Memory B cell (primary cell): Measurements from ENCODE around the gene SLC7A14.
"Not testable (repeated sequence)": the region's sequence is repeated elsewhere in the genome, so short reads cannot be mapped to it uniquely, and the experiment has no call there.

Source experiments
- ATAC-seq: fragments of 150-1000 bp; cut with Tn5 transposase; 2 replicates; pipeline ENCODE4 v1.10.0; 2021; ENCODE audit warnings: low read depth, mild to moderate bottlenecking, moderate library complexity
- DNase-seq, 2 donors: peaks; one replicate each; pipeline ENCODE4 v3.0.0; 2022; ENCODE audit warnings: low spot score in 2 of 2
- H3K27ac Mint-ChIP-seq: one replicate; pipeline ENCODE4 v1.8.0; 2022; ENCODE audit warnings: mild to moderate bottlenecking, moderate library complexity, mixed read lengths
- H3K27me3 Mint-ChIP-seq: one replicate; pipeline ENCODE4 v1.8.0; 2022; ENCODE audit warnings: mixed read lengths
- H3K36me3 Mint-ChIP-seq: one replicate; pipeline ENCODE4 v1.8.0; 2022; ENCODE audit warnings: mild to moderate bottlenecking, mixed read lengths
- H3K4me1 Mint-ChIP-seq: one replicate; pipeline ENCODE4 v1.8.0; 2022; ENCODE audit warnings: mixed read lengths
- H3K4me3 Mint-ChIP-seq: one replicate; pipeline ENCODE4 v1.8.0; 2022; ENCODE audit warnings: mild to moderate bottlenecking, moderate library complexity, mixed read lengths
- H3K9me3 Mint-ChIP-seq: one replicate; pipeline ENCODE4 v1.8.0; 2022; ENCODE audit warnings: mixed read lengths

Gene SLC7A14

DNA sequence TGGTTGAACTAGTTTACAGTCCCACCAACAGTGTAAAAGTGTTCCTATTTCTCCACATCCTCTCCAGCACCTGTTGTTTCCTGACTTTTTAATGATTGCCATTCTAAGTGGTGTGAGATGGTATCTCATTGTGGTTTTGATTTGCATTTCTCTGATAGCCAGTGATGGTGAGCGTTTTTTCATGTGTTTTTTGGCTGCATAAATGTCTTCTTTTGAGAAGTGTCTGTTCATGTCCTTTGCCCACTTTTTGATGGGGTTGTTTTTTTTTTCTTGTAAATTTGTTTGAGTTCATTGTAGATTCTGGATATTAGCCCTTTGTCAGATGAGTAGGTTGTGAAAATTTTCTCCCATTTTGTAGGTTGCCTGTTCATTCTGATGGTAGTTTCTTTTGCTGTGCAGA, 18.3 kb downstream of the SLC7A14 start:
- not testable (repeated sequence) for DNase-seq, ATAC-seq, H3K4me1 Mint-ChIP-seq, H3K27me3 Mint-ChIP-seq, H3K9me3 Mint-ChIP-seq, H3K27ac Mint-ChIP-seq, H3K4me3 Mint-ChIP-seq, H3K36me3 Mint-ChIP-seq

DNA sequence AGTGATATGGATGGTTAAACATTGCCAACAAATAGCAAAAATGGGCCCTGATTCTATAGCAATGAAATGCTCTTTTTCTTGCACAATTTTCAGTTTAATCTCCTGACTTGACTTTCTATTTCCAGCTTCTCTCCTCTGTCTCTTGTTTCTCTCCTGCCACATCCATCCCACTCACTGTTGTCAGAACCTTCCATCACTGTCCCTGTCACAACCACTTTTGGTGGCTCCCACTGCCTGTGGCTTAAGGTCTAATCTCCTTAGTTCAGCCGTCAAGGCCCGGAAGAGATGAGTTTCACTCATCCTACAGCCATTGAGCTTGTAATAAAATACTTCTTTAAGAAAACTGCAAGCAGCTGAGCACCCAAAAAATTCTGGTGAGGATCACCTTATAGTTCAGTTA, 19.5 kb downstream of the SLC7A14 start:
- Mint-ChIP-seq H3K27me3 (no peaks in the 10 kb centered on the region), H3K27ac (no peak overlapping the region), H3K9me3 (peaks cover 2% of the 10 kb centered on the region), H3K4me3 (no peak overlapping the region), H3K4me1 (peaks cover 6% of the 10 kb centered on the region), H3K36me3 (no peaks in the 10 kb centered on the region)
- no peak for DNase-seq
- ATAC-seq: no peak

DNA sequence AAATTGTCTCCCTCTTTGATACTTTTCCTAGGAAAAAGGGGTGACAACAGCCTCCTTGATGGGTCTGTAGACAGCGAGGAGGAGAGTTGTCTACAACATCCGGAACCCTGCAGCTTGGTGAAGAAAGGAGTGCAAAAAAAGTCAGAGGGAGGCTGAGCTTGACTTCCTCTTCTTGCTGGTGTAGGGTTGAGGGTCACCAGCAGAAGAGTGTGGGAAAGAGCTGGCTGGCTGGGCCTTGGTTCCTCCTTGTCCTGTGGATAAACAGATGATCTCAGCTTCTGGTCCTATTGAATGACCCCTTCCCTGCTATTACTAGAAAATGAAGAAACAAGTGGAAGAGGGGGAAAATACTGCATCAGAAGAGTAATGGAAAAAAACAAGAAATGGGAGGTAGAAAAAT, 20.4 kb downstream of the SLC7A14 start:
- no peak overlapping the region for H3K4me3 Mint-ChIP-seq
- H3K4me1 Mint-ChIP-seq: peaks cover 6% of the 10 kb centered on the region
- H3K9me3 Mint-ChIP-seq: peaks cover 2% of the 10 kb centered on the region
- H3K27ac Mint-ChIP-seq: no peak overlapping the region
- H3K27me3 Mint-ChIP-seq: peaks cover 2% of the 10 kb centered on the region
- H3K36me3 Mint-ChIP-seq: no peaks in the 10 kb centered on the region
- no peak for ATAC-seq
- DNase-seq: no peak

DNA sequence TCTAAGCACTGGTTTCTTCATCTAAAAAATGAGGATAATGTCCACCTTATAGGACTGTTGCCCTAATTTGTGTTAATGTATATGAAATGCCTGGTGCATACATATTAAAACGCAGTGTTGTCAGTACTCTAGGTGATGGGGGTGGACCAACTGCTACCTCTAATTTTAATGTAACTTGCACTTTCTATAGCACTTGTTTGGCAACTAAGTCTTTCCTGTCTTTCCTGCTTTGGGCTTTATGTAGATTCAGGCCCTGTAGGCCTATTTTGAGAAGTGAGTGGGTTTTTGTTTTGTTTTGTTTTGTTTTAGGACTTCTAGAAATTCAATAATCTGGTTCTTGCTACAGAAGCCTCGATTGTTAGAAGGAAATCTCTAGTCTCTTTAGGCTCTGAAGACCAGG, 21.2 kb downstream of the SLC7A14 start:
- DNase-seq: no peak
- Mint-ChIP-seq H3K27me3 (peaks cover 3% of the 10 kb centered on the region), H3K4me1 (peaks cover 6% of the 10 kb centered on the region), H3K27ac (no peak overlapping the region), H3K9me3 (peaks cover 2% of the 10 kb centered on the region), H3K4me3 (no peak overlapping the region), H3K36me3 (no peaks in the 10 kb centered on the region)
- no peak for ATAC-seq

DNA sequence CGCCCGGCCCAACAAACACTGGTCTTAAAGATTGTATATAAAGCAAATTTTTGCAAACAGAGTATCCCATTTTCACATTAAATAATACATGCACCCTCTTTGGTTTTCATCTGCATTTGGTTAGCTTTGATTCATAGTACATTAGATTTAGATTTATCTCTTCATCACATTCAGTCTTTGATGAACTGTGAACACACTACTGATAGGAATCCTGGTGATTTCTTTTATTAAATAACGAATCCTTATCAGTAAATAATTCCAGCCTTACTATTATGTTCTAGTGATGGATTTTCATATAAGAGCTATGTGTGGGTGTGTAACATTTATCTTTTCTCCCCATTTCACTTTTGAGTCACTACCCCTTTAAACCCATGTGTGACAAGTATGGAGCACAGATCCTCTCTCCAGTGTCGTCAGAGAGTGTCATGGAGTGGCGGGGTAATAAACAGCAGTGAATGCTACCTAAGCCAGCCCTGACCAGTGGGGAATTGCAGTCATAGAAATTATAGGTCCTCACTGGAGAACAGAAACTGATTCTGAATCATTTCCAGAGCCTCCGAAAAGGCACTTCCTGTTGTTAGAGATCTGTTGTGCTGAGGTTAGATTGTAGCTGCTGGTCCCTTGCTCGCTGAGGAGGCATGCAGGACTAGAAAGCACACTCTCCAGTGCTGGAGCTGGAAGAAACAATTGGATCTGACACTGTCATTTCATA, 22.0 kb downstream of the SLC7A14 start:
- ATAC-seq: no peak
- H3K9me3 Mint-ChIP-seq: peaks cover 2% of the 10 kb centered on the region
- H3K36me3 Mint-ChIP-seq: no peaks in the 10 kb centered on the region
- peaks cover 4% of the 10 kb centered on the region for H3K27me3 Mint-ChIP-seq
- no peak overlapping the region for H3K27ac Mint-ChIP-seq
- peaks cover 6% of the 10 kb centered on the region for H3K4me1 Mint-ChIP-seq
- no peak for DNase-seq
- H3K4me3 Mint-ChIP-seq: no peak overlapping the region

DNA sequence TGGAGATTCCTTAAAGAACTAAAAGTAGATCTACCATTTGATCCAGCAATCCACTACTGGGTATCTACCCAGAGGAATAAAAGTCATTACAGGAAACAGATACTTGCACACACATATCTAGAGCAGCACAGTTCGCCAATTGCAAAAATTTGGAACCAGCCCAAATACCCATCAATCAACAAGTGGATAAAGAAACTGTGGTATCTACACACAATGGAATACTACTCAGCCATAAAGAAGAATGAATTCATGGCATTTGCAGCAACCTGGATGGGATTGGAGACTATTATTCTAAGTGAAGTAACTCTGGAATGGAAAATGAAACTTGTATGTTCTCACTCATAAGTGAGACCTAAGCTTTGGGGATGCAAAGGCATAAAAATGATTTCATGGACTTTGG, 23.8 kb downstream of the SLC7A14 start:
- Mint-ChIP-seq H3K4me3 (no peak overlapping the region), H3K27ac (no peak overlapping the region), H3K4me1 (peaks cover 6% of the 10 kb centered on the region), H3K36me3 (no peaks in the 10 kb centered on the region), H3K27me3 (peaks cover 7% of the 10 kb centered on the region), H3K9me3 (peaks cover 2% of the 10 kb centered on the region)
- no peak for DNase-seq
- ATAC-seq: no peak

DNA sequence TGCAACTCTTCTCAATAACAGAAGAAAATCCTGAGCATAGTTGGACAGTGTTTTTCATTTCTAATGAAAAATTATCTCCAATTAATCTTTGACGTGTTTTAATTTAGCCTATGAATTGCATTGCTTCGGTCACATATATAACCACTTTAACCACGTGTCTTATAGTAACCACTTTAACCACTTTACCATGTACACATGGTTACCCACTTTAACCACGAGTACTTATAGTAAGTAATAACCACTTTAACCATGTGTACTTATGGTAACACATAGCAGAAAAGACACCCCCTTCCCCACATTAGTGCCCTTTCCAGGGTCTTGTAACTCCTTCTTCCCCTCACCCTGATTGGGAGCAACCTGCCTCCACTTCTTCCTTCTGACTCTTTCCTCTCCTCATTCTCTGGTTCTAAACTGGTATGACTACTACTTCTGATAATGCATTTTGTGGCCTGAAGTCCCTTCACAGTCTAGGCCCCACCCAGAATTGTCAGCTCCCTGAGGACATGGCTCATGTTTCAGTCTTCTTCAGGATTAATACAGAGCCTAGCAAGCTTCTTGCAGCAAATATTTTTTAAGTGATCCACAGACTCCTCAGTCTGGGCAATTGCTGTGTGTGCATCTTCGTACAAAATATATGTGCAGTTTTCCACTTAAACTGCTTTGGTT, 25.0 kb downstream of the SLC7A14 start:
- H3K27me3 Mint-ChIP-seq: peaks cover 7% of the 10 kb centered on the region
- no peak overlapping the region for H3K4me3 Mint-ChIP-seq
- H3K36me3 Mint-ChIP-seq: no peaks in the 10 kb centered on the region

DNA sequence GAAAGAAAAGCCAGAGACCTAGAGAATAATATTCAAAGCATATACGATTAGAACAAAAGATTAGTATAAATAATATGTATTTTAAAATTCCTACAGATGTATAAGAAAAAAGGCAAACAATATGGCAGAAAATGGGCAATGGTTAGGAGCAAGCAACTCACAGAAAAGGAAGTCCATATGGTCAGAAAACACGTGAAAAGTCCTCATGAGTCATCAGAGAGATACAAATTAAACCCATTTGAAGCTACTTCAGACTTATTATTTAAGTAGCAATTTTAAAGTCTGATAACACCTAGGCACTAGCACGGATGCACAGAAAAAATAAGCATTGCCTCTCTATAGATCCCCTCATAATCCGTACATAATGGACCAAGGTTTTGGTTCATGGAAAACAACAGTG, 25.6 kb downstream of the SLC7A14 start:
- Mint-ChIP-seq H3K36me3 (no peaks in the 10 kb centered on the region), H3K4me1 (peaks cover 6% of the 10 kb centered on the region), H3K4me3 (no peak overlapping the region), H3K27ac (no peak overlapping the region), H3K9me3 (peaks cover 2% of the 10 kb centered on the region), H3K27me3 (peaks cover 7% of the 10 kb centered on the region)
- ATAC-seq (no peak), DNase-seq (no peak)

More for the DNA sequence above, 25.0 kb downstream of the SLC7A14 start:
- no peak for DNase-seq
- peaks cover 6% of the 10 kb centered on the region for H3K4me1 Mint-ChIP-seq
- no peak overlapping the region for H3K27ac Mint-ChIP-seq
- ATAC-seq: no peak
- H3K9me3 Mint-ChIP-seq: peaks cover 2% of the 10 kb centered on the region

DNA sequence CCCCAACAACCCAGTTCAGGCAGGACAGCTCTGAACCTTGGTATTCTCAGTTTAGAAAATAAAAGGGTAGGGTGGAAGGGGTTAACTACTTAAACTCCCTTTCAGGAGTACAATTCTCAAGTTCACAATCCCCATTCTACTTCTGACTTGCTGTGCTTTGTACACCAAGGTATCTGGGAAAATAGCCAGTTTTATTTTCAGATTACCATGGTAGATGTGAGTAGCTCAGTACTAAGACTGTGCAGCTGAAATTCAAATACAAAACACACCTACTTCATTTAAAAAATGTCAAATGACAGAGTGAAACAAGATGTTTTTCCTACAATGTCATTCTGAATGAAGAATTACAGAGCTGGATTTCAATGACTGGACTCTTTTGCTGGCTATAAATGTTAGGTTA, 27.4 kb downstream of the SLC7A14 start:
- H3K9me3 Mint-ChIP-seq: peaks cover 2% of the 10 kb centered on the region
- H3K27ac Mint-ChIP-seq: no peak overlapping the region
- peaks cover 10% of the 10 kb centered on the region for H3K27me3 Mint-ChIP-seq
- no peak overlapping the region for H3K4me3 Mint-ChIP-seq
- DNase-seq (no peak), ATAC-seq (no peak)
- H3K4me1 Mint-ChIP-seq: no peaks in the 10 kb centered on the region
- H3K36me3 Mint-ChIP-seq: no peaks in the 10 kb centered on the region

DNA sequence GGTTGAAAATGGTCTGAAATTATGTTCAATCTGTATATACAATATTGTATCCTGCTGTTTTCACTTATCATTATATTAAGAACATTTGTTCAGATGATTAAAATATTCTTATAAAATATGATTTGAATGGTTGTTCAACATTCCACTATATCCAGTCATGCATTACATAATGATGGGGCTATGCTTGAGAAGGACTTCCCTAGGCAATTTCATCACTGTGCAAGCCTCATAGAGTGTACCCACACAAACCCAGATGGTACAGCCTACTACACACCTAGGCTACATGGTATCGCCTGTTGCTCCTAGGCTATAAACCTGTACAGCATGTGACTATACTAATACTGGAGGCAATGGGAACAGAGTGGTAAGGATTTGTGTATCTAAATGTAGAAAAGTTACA, 30.5 kb downstream of the SLC7A14 start:
- Mint-ChIP-seq H3K9me3 (no peaks in the 10 kb centered on the region), H3K27me3 (peaks cover 16% of the 10 kb centered on the region), H3K27ac (no peak overlapping the region), H3K4me3 (no peak overlapping the region), H3K36me3 (no peaks in the 10 kb centered on the region), H3K4me1 (no peaks in the 10 kb centered on the region)
- ATAC-seq: no peak
- no peak for DNase-seq

DNA sequence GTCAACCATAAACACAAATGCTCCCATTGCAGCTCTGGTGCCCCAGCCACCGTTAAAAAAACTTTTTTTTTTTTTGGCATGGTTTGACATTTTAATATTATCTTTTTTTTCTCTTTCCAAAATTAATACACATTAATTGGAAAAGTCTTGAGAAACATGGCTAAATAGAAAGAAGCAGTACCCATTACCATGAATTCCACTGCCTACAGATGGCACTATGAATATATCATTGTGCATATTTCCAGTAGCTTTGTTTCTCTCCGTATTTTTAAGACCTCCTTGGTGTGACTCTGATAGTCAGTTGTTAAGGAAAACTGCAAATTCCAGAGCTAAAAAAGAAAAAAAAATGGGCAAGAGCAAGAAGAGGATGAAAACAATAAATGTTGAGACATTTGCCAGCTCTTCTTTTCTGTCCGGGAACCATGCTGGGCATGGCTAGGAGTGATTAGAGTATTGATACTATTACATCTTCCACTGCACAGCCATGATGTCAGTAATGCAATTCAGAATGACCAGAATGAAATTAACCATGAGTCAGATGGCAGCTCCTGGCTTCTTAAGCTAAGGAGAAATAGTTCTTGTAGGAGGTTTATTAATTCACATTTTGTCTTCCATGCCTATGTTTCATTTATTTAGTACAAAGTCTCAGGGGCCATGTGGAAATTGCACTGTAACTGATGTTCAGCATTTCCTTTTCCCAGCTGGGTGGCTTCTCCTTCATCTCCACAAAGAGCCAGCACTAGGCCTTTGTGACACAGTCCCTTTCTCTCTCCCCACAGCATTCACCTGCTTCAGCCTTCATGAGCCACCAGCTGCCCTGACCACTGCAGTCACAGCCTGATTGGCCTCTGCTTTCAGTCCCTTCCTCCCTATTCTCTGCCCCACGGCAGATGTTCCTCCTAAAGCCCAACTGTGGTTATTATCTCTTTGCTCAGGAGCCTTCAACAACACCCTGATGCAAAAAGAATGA, 31.8 kb downstream of the SLC7A14 start:
- DNase-seq (no peak), ATAC-seq (no peak)
- Mint-ChIP-seq H3K9me3 (no peaks in the 10 kb centered on the region), H3K27ac (no peak overlapping the region), H3K36me3 (no peaks in the 10 kb centered on the region), H3K4me3 (no peak overlapping the region), H3K4me1 (no peaks in the 10 kb centered on the region), H3K27me3 (peaks cover 14% of the 10 kb centered on the region)

DNA sequence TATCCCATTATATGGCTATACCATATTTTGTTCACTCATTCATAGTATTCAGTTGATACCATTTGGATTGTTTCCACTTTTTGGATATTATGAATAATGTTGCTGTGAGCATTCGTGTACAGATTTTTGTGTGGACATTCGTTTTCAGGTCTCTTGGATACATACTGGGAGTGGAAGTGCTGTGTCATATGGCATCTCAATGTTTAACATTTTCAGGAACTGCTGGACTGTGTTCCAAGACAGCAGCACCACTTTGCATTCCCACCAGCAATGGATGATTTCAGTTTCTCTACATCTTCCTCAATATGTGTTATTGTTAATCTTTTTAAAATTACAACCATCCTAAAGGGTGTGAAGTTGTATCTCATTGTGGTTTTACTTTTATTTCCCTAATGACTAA, 34.6 kb downstream of the SLC7A14 start:
- no peaks in the 10 kb centered on the region for H3K4me1 Mint-ChIP-seq
- no peak overlapping the region for H3K27ac Mint-ChIP-seq
- no peaks in the 10 kb centered on the region for H3K9me3 Mint-ChIP-seq
- ATAC-seq (no peak), DNase-seq (no peak)
- H3K36me3 Mint-ChIP-seq: no peaks in the 10 kb centered on the region
- peaks cover 11% of the 10 kb centered on the region for H3K27me3 Mint-ChIP-seq
- H3K4me3 Mint-ChIP-seq: no peak overlapping the region

DNA sequence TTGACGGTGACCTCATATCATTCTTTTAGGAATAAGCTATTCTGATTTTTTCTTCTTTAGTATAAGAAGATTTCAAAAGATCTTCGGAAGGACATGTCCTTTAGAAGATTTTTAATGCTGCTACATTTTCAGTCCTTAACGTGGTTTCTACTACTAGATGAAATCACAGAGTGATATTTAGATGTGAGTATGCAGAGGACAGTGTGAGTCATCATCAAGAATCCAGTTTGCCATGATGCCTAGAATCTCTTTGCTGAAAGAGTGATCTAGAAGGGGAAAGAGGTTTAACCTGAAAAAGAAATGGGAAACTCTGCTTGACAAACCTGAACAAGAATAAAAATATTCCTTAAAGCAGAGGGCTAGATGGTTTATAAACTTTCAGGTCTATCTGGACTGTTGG, 43.2 kb downstream of the SLC7A14 start:
- Mint-ChIP-seq H3K27me3 (peaks cover 15% of the 10 kb centered on the region), H3K4me1 (no peaks in the 10 kb centered on the region), H3K36me3 (no peaks in the 10 kb centered on the region), H3K9me3 (no peaks in the 10 kb centered on the region), H3K4me3 (no peak overlapping the region), H3K27ac (no peak overlapping the region)
- ATAC-seq (no peak), DNase-seq (no peak)

DNA sequence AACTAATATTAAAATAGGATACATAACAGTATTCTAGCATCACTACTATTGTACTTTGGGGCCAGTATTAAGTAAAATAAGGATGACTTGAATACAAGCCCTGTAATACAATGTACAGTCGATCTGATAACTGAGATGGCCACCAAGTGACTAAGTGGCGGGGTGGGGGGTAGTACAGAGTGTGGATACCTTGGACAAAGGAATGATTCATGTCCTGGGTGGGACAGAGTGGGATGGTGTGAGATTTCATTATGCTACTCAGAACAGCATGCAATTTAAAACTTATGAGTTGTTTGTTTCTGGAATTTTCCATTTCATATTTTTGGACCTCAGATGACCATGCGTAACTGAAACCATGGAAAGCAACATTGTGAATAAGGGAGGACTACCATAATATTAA, 46.0 kb downstream of the SLC7A14 start:
- Mint-ChIP-seq H3K9me3 (no peaks in the 10 kb centered on the region), H3K36me3 (no peaks in the 10 kb centered on the region), H3K27me3 (peaks cover 15% of the 10 kb centered on the region), H3K4me3 (no peak overlapping the region), H3K27ac (no peak overlapping the region), H3K4me1 (no peaks in the 10 kb centered on the region)
- ATAC-seq (no peak), DNase-seq (no peak)
